NT2/D1 (cell line): ENCODE data around the gene PPOX.

Source experiments
- DNase-seq: peaks from one replicate; pipeline ENCODE4 v3.0.0-alpha.2; 2011; ENCODE audit warnings: low read depth, low spot score
- H3K27me3 ChIP-seq: 2 replicates; pipeline ENCODE4 v1.6.0; 2011; ENCODE audit warnings: mild to moderate bottlenecking; ENCODE audit not compliant: insufficient read length, insufficient read depth
- H3K36me3 ChIP-seq: 2 replicates; pipeline ENCODE4 v1.6.1; 2011; ENCODE audit warnings: mild to moderate bottlenecking, low read length, mixed read lengths; ENCODE audit not compliant: insufficient read depth, insufficient read length
- H3K4me1 ChIP-seq: 2 replicates; pipeline ENCODE4 v1.5.1; 2011; ENCODE audit not compliant: insufficient read depth, insufficient read length
- H3K4me3 ChIP-seq: 2 replicates; pipeline ENCODE4 v1.5.1; 2011; ENCODE audit warnings: low read depth; ENCODE audit not compliant: insufficient read length
- H3K9ac ChIP-seq: 2 replicates; pipeline ENCODE4 v1.6.0; 2011; ENCODE audit warnings: low read depth; ENCODE audit not compliant: insufficient read length
- H3K9me3 ChIP-seq: 2 replicates; pipeline ENCODE4 v1.5.1; 2011; ENCODE audit warnings: mild to moderate bottlenecking, low read length; ENCODE audit not compliant: insufficient read depth
- SUZ12 ChIP-seq: IDR thresholded peaks from 2 replicates; pipeline ENCODE4 v1.6.1; 2011; ENCODE audit not compliant: insufficient read length, insufficient read depth; ENCODE audit errors: extremely low read depth
- YY1 ChIP-seq: IDR thresholded peaks from 2 replicates; pipeline ENCODE4 v1.6.1; 2011; ENCODE audit not compliant: insufficient read length, insufficient read depth
- ZNF274 ChIP-seq: IDR thresholded peaks from 2 replicates; pipeline ENCODE4 v1.6.1; 2011; ENCODE audit warnings: mild to moderate bottlenecking, low read depth, low read length

Gene PPOX

DNA sequence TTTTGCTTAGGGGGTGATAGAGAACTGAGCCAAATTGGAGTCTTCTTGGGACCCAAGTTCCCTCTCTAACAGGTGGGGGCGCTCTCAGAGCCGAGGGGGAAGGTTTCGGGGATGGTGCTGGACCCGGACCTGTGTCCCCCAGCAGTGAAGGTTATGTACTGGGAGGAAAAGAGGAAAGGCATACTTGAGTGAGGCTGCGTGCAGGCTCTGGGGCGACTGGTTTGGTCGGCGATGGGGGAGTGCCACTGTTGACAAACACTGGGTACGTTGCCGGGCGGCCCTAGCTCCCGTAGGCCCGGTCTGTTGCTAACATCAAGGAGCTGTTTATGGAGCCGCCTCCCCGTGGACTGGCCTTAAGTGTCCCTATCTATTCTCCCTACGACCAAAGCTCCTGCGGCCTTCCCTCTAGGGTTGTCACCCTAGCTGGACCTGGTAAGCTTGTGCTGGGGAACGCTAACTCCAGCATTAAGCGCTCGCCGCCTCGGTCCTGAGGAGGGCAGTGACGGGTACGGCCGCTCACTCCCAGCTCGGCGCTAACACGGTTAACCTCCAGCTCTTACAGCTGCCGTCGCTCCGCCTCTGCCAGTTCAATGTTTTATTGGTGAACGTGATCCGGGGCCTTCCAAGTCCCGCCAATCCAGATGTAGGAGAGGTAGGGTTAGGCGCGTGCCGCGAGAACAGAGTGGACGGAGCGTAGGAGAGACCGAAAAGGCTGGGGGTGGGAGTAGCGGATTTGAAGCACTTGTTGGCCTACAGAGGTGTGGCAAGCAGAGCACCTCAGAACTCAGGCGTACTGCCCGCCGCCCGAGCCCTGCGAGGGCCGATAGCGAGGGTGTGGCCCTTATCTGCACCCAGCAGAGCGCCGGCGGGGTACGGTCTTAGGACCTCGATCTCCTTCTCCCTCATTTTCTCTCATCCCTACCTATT, at the start of gene PPOX:
Gene PPOX (plus strand): TSS at position 685 of the 927 bp plus-strand sequence. CDS start 422 bp downstream, outside the sequence.
- TF ChIP-seq YY1 = no peak
- no peak for TF ChIP-seq ZNF274
- TF ChIP-seq SUZ12 = no peak
- Histone ChIP-seq H3K4me1 (peaks cover 5% of the 10 kb centered on the region), H3K36me3 (peaks cover 73% of the 10 kb centered on the region)

DNA sequence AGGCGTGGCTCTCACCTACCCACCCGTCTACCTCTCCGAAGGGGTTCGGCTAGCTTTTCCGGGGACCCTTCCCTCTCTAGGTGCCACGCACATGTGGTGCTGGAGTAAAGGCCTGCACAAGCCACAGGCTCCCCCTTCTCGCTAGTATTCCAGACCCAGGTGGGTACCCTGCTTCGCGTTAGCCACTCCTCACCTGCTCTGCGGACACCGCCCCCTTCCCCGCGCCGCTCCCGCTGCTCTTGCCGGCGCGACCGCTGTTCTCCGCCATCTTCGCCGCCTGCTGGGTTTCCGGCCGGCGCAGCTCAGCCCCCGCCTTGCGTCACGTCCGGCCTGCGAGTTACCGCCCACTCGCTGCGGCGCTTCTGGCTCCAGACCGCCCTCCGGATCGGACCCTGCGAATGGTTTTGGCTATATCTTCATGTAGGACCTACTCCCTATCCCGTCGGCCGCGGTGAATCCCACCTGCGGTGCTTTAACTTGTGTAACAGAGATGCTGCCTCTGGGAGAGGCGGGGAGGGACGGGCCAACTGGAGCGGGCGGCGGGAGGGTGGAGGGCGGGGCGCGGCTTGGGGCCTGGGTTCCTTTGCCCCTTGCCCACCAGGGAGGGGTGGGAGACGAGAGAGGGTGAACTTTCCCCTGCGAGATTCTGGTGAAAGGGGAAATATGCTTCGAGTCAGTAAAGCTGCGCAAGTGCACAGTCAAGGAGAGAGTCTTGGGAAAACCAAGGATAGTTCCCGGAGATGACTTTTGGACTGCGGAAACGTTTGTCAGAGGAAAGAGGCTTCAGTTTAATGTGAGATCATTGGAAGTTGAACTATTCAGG, 48.3 kb upstream of the PPOX start, which contains the start of the genes NIT1 and PFDN2:
Gene NIT1 (plus strand): TSS at position 347 of the 823 bp plus-strand sequence. CDS start 72 bp downstream, at position 419.
Gene PFDN2 (minus strand): TSS at position 279 of the 823 bp plus-strand sequence. CDS start 11 bp downstream, at position 268.
- Histone ChIP-seq H3K36me3 (peaks cover 74% of the 10 kb centered on the region), H3K27me3 (no peaks in the 10 kb centered on the region), H3K4me1 (peaks cover 10% of the 10 kb centered on the region), H3K9ac (peak within 1 kb of the TSS; percentile 90), H3K9me3 (no peaks in the 10 kb centered on the region), H3K4me3 (peak within 1 kb of the TSS; percentile 91)
- TF ChIP-seq YY1 (peak; percentile 90), ZNF274 (no peak)
- DNase-seq = peak; percentile 93

More for the DNA sequence above, at the start of gene PPOX:
- Histone ChIP-seq H3K9me3 (no peaks in the 10 kb centered on the region), H3K9ac (peak within 1 kb of the TSS; percentile 86), H3K27me3 (no peaks in the 10 kb centered on the region), H3K4me3 (peak within 1 kb of the TSS; percentile 97)
- peak; percentile 99 for DNase-seq

DNA sequence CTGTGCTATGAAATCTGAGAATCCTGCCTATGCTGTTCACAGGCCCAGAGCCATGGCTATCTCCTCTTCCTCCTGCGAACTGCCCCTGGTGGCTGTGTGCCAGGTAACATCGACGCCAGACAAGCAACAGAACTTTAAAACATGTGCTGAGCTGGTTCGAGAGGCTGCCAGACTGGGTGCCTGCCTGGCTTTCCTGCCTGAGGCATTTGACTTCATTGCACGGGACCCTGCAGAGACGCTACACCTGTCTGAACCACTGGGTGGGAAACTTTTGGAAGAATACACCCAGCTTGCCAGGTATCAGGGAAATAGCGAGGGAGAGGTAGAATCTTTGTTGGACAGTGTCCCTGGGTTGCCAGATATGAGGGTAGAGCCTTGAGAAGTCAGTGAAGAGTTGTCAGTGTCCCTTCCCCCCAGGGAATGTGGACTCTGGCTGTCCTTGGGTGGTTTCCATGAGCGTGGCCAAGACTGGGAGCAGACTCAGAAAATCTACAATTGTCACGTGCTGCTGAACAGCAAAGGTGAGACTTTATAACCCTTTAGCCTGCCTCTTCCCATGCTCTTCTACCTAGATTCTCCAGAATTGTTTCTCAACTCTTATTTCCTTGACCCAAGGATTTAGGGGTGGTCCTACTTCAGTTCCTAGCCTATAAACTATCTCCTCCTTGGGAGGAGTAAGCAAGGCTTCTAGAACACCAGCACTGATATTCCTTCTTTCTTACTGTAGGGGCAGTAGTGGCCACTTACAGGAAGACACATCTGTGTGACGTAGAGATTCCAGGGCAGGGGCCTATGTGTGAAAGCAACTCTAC, 46.9 kb upstream of the PPOX start:
- Histone ChIP-seq H3K36me3 (peaks cover 76% of the 10 kb centered on the region), H3K9me3 (no peaks in the 10 kb centered on the region), H3K4me3 (peak overlapping the region; percentile 91), H3K9ac (peak overlapping the region; percentile 90), H3K4me1 (peaks cover 10% of the 10 kb centered on the region), H3K27me3 (no peaks in the 10 kb centered on the region)
- DNase-seq = no peak
- TF ChIP-seq ZNF274 (no peak), YY1 (no peak), SUZ12 (no peak)

DNA sequence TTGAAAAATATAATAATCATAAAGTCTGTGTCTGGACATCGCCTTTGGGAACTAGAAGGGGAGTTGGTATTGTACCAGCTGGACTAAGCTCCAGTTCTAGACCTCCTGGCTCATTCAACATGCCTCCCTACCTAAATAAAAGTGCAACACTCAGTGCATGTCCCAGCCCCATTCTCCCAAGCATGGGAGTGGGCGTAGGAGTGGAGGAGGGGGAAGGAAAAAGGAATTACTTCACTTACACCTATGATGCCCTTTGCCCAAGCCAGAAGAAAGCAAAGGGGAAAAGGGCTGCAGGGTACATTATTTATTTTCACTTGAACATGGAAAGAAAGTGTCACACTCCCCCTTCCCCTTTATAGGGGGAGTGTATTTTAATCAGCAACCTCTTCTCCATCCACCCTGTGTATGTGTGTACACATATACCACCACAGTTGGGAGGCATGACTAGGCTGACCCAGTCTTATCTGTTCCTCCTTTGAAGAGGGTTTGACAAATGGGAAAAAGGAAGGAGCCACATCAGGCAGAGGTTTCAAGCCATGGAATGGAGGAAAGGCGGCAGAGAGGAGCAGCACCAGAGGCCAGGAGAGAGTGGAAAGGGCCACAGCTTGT, 45.1 kb upstream of the PPOX start:
- no peak for TF ChIP-seq ZNF274
- TF ChIP-seq SUZ12 = no peak
- TF ChIP-seq YY1 = no peak
- Histone ChIP-seq H3K36me3 (peaks cover 76% of the 10 kb centered on the region), H3K9ac (no peak overlapping the region), H3K9me3 (no peaks in the 10 kb centered on the region), H3K27me3 (no peaks in the 10 kb centered on the region), H3K4me1 (peaks cover 10% of the 10 kb centered on the region), H3K4me3 (no peak overlapping the region)
- DNase-seq = no peak

DNA sequence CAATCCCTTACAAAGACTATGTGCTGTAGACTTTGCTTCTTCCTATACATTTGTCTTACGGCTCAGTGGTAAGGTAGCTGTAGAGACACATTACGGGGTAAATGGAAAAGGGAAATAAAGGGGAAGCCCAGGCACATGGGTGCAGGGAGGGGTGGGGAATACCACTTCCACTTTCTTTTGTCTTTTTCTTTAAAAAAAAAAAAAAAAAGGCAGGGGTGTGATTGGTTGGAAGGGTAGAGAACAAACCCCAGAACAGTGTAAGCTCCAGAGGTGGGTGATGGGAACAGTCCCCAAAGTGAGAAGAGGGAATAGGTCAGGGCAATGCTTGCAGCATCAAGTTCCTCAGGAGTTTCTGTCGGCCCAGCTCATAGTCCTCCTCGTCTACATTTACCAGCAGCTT, 44.4 kb upstream of the PPOX start:
- Histone ChIP-seq H3K36me3 (peaks cover 75% of the 10 kb centered on the region), H3K9ac (no peak overlapping the region)
- no peak for DNase-seq

DNA sequence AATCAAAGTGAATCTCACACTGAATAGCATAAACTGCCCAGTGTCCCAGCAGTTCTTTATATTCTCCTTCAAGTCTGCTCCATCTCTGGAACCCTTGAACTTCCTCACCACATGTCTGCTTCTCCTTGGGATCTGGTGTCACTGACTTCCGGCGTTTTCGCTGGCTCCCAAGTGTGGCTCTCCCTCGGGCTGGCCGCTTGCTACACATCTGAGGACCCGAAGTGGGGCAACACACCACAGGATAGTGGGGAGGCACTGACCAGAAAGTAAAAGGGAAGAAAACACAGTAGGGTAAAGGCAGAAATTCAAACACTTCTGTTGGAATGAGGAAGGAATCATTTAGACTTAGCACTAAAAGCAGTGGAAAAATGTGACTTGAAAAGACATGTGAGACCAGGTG, 43.3 kb upstream of the PPOX start:
- peaks cover 87% of the 10 kb centered on the region for H3K36me3 ChIP-seq
- no peak overlapping the region for H3K9ac ChIP-seq
- DNase-seq = no peak
- no peaks in the 10 kb centered on the region for H3K9me3 ChIP-seq
- H3K4me3 ChIP-seq = no peak overlapping the region
- H3K27me3 ChIP-seq = no peaks in the 10 kb centered on the region
- no peak for TF ChIP-seq SUZ12
- H3K4me1 ChIP-seq = peaks cover 10% of the 10 kb centered on the region

More for the DNA sequence above, 44.4 kb upstream of the PPOX start:
- H3K27me3 ChIP-seq = no peaks in the 10 kb centered on the region
- TF ChIP-seq YY1 (no peak), SUZ12 (no peak), ZNF274 (no peak)
- no peak overlapping the region for H3K4me3 ChIP-seq
- H3K4me1 ChIP-seq = peaks cover 10% of the 10 kb centered on the region
- H3K9me3 ChIP-seq = no peaks in the 10 kb centered on the region
